ENCODE data around the gene RIOX2.

The RIOX2 gene

GRCh38 chr3:97990624-97991292 lies 18.5 kb upstream of the RIOX2 start:
- DNase-seq (ENCODE audit: low read depth in 2 of 2): no peak

DNA sequence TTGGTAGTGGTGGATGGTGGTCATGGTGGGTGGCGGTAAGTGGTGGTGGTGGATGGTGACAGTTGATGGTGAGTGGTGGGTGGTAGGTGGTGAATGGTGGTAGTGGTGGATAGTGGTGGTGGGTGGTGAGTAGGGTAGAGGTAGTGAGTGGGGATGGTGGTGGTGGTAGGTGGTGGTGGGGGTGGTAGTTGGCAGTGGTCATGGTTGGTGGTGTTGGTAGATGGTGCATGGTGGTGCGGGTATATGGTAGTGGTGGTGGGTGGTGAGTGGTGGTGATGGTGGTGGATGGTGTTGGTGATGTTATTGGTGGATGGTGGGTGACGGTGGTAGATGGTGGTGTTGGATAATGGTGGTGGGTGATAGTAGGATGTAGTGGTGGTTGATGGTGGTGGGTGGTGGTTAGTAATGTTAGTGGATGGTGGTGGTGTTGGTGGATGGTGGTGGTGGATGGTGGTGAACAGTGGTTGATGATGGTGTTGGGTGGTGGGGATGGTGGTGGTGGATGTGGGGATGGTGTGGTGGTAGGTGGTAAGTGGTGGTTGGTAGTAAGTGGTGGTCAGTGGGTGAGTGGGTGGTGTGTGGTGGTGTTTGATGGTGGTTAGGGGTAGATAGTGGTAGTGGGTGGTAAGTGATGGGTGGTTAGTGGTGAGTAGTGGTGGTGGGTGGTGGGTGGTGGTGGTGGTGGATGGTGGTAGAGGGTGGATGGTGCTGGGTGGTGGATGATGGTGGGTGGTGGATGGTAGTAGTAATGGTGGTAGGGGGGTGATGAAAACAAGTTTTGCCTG lies 16.7 kb upstream of the RIOX2 start:
- DNase-seq (ENCODE audit: low read depth in 2 of 2): no peak

DNA sequence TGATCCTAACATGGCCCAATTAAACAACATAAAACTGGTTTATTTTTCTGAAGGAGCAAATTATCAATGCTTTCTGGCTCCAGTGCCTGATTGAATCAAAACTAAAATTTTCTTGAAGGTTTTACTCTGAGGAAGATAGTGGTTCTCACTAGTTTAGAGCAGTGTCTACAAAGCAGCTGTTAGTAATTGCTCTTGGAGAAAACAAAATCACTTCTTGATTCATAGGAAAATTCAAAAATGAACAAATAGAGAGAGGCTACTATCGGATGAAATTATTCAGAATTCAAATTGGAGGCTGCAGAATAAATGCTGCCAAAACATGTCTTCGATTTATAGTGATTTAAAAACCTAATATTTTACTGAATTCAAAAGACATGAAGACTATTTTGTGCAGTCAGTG lies 15.1 kb upstream of the RIOX2 start:
- DNase-seq (ENCODE audit: low read depth in 2 of 2): no peak

DNA sequence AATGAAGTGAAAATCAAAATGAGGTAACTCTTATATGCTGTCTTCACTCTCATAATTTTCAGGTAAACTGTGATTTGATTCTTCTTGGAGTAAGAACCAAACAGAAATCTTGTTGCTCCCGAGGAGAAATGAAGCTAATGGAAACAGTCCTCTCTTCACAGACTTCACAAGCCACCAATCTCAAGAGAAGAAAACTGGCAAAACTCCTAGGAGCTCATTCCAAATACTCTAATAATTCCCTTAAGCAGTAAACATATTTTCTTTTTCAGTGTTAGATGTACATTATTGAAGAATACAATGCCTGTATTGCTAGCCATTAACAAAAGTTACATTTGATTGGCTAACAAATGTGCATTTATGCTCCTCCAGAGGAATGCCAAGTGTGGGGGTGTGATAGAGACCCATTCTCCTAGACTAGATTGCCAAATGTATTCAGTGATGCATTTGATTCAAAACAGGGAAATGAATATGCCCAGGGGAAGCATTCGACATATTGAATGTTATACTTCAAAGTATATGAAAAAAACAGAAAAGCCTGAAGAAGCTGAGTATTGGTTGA lies 11.8 kb upstream of the RIOX2 start:
- no peak for DNase-seq (ENCODE audit: low read depth in 2 of 2)

GRCh38 chr3:97981886-97982285 lies 9.7 kb upstream of the RIOX2 start:
- DNase-seq (ENCODE audit: low read depth in 2 of 2): no peak

GRCh38 chr3:97979610-97980009 lies 7.4 kb upstream of the RIOX2 start:
- no peak for DNase-seq (ENCODE audit: low read depth in 2 of 2)

DNA sequence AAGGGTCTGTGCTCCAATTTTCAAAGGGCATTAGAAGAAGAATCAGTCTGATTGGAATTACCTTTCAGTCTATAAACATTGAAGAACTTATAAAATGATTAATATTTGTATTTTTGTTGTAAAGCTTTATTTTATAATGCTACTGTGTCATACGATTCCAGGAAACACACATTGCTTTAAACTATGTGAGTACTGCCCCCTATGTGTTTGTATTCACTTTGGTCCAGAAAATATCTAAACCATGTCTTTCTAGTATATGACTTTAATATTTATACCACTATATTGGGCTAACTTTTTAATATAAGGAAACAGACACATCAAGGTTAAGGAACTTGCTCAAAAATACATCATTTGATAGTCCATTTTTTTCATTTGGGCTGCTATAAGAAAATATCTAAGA lies 3.2 kb upstream of the RIOX2 start:
- DNase-seq (ENCODE audit: low read depth in 2 of 2): no peak

- DNase-seq (ENCODE audit: low read depth in 2 of 2): no peak
These were observed 2.8 kb upstream of the RIOX2 start for GRCh38 chr3:97974996-97975395.

- DNase-seq (ENCODE audit: low read depth in 2 of 2): no peak
These were observed 745 bp upstream of the RIOX2 start for GRCh38 chr3:97972976-97973375.

- DNase-seq (ENCODE audit: low read depth in 2 of 2): no peak
These were observed 1.1 kb downstream of the RIOX2 start for GRCh38 chr3:97970956-97971620.

DNA sequence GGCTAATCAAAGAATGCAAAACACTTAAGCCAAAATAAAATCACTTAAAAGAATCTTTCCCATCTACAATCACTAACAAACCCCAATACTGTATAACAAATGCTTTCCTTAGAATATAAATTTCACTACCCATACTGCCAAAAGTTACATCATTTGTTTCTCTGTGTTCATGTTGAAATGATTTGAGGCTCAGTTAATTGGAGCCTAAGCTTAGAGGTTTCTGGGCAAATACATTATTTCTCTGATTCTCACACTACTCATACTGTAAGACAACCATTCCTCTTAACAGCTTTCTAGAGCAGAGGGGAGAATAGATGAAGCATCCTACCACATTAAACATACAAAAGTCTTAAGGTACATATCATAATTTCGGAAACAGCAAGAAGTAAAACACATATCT lies 2.1 kb downstream of the RIOX2 start:
- no peak for DNase-seq (ENCODE audit: low read depth in 2 of 2)

- DNase-seq (ENCODE audit: low read depth in 2 of 2): no peak
These were observed 2.7 kb downstream of the RIOX2 start for GRCh38 chr3:97969541-97969940.

GRCh38 chr3:97968376-97968775 lies 3.9 kb downstream of the RIOX2 start:
- no peak for DNase-seq (ENCODE audit: low read depth in 2 of 2)

DNA sequence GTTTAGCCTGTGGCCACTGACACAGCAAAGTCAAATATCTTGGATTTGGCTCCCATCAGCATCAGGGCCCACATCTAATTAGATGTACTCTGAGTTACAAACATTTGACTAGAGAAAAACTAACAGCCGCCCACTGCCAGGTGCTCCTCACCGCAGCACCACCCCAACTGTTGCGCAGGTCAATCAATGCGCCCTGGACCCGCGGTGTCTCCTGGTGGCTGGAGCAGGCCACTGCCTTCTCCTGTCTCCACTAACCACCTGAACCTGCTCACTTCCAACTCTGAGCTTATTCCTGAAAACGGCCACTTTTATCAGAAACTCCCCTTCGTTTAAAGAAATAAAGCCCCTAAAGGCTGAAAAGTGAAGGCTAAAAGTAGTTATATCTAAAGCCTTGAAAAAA lies 4.3 kb downstream of the RIOX2 start:
- DNase-seq (ENCODE audit: low read depth in 2 of 2): no peak

- DNase-seq (ENCODE audit: low read depth in 2 of 2): no peak
These were observed 11.1 kb downstream of the RIOX2 start for GRCh38 chr3:97960993-97961766.

DNA sequence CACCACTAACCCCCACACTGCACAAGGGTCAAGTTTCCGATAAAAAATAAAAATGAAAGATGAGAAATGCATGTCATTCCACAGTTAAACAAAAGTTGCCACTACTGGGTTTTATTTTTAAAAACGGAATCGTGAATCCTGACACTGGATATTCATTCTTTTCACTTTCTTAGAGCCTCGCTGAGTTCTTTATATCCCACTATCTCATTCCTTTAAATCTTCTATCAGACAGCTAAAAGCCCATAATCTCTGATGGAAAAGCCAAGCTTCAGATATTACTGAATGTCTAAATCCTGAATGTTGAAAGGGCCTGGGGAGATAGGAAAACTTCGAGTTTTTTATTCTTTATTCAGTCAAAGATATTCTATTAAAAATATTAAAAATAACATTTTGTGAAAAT lies 11.7 kb downstream of the RIOX2 start:
- no peak for DNase-seq (ENCODE audit: low read depth in 2 of 2)

DNA sequence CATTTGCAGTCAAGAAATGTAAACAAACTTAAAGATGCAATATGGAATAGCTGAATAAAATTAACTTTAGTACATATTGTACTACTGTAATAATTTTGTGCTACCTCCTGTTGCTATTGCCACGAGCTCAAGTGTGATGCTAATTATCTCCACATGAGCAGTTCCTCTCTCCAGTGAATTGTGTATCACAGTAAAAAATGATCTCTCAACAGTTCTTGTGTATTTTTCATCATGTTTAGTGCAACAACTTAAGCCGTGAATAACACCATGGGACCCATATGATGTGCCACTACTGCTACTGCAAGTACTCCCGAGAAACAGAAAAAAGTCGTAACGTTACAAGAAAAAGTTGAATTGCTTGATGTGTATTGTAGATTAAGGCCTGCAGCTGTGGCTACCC lies 12.4 kb downstream of the RIOX2 start:
- DNase-seq (ENCODE audit: low read depth in 2 of 2): no peak

DNA sequence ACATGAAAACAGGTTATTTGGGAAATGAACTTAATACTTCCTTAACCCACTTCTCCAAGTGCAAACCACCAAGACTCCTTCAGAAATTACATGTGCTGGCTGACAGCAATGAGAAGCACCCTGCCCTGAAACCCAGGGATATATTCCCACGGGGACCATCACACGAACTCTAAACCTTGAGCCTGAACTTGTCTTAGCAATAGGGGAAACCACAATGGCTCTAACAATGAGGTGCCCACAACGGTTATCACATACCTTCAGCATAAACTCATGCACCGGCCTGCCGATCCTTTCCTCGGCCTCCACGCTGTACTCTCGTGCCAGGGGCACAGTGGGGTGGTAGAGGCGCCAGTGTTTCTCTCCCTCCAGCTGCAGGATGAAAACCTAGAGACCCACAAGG lies 13.4 kb downstream of the RIOX2 start:
- DNase-seq (ENCODE audit: low read depth in 2 of 2): no peak

DNA sequence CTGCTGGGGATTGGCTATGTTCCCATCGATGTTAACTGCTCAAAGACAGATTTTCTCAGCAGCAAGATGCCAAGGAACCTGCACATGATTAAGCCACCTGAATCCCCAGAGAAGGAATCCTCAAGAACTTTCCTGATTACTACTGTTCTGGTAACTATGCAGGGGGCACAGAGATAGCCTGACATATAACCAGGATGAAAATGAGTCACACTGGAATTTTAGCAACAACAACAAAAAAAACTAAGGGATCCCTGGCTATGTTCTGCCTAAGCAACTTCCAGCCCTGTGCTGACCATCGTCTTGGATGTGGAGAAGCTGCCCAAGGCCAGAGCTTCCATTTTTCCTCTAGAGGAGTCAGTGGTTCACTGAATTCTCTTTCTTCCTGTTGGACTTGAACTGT lies 13.8 kb downstream of the RIOX2 start:
- DNase-seq (ENCODE audit: low read depth in 2 of 2): no peak

- DNase-seq (ENCODE audit: low read depth in 2 of 2): no peak
These were observed 14.5 kb downstream of the RIOX2 start for GRCh38 chr3:97957617-97958311.

- no peak for DNase-seq (ENCODE audit: low read depth in 2 of 2)
These were observed 16.2 kb downstream of the RIOX2 start for GRCh38 chr3:97956051-97956450.

All from stimulated activated CD4-positive, alpha-beta T cell treated with anti-CD3 and anti-CD28 coated beads, Interleukin-1b, Interleukin-23, amount 100 ng/mL, for 4 hours (primary cell).